Neural cell (in vitro differentiated cells): ENCODE results near the gene CGRRF1.

Experiments
- CTCF ChIP-seq: fragments of 450-650 bp; IDR thresholded peaks from 2 replicates; pipeline ENCODE4 v1.5.1; 2014; ENCODE audit warnings: antibody characterized with exemption, mild to moderate bottlenecking, moderate library complexity; ENCODE audit not compliant: poor library complexity, severe bottlenecking
- EP300 ChIP-seq: fragments of 450-650 bp; conservative IDR thresholded peaks from 2 replicates; pipeline ENCODE4 v1.6.1; 2014; ENCODE audit warnings: antibody characterized with exemption, mild to moderate bottlenecking, moderate library complexity; ENCODE audit not compliant: poor library complexity, severe bottlenecking
- EZH2 ChIP-seq: fragments of 200-600, 300-800 bp; shearing (Covaris generic), sonication (generic); IDR thresholded peaks from 2 replicates; pipeline ENCODE4 v1.6.1; 2014; ENCODE audit warnings: antibody characterized with exemption, low read length, borderline replicate concordance, mild to moderate bottlenecking; ENCODE audit not compliant: insufficient read depth, poor library complexity, severe bottlenecking
- POLR2AphosphoS5 ChIP-seq: IDR thresholded peaks from 2 replicates; pipeline ENCODE4 v1.6.1; 2012
- RAD21 ChIP-seq: fragments of 450-650 bp; conservative IDR thresholded peaks from 2 replicates; pipeline ENCODE4 v1.6.1; 2014; ENCODE audit warnings: antibody characterized with exemption, mild to moderate bottlenecking, moderate library complexity
- TAF1 ChIP-seq: IDR thresholded peaks from 2 replicates; pipeline ENCODE4 v1.6.1; 2012; ENCODE audit warnings: low read depth

- TF ChIP-seq CTCF (no peak), RAD21 (no peak), TAF1 (no peak), EP300 (no peak), EZH2 (no peak), POLR2AphosphoS5 (no peak)
These were observed 22.7 kb downstream of the CGRRF1 start for GRCh38 chr14:54532111-54533012.
